Spleen (tissue), 11 donors: ENCODE results near the gene CCDC194. TPM values are rescaled to one million over a fixed set of nuclear protein-coding genes. Genes with fewer than 3 reads are reported as not detected.

Experiments used
- DNase-seq: peaks from one replicate; pipeline ENCODE4 v3.0.0-alpha.2; 2020
- H3K27ac ChIP-seq, 8 donors: fragments of 200-600 bp; sonication (generic) in 7 of 8; 1 replicate in 4 of 8; 2 replicates in 4 of 8; pipeline versions ENCODE4 v1.5.0 to v1.8.0; 2016 to 2021; ENCODE audit warnings: inconsistent platforms in 4 of 8, mild to moderate bottlenecking in 4 of 8, moderate library complexity in 1 of 8
- H3K27me3 ChIP-seq, 7 donors: fragments of 200-600 bp; sonication (generic) in 6 of 7; replicated peaks in 1 of 7; 1 replicate in 4 of 7; 2 replicates in 3 of 7; pipeline versions ENCODE4 v1.5.0 to v1.8.0; 2016 to 2021; ENCODE audit warnings: inconsistent platforms in 3 of 7, mild to moderate bottlenecking in 1 of 7
- H3K36me3 ChIP-seq, 6 donors: fragments of 200-600 bp; sonication (generic) in 5 of 6; 1 replicate in 4 of 6; 2 replicates in 2 of 6; pipeline versions ENCODE4 v1.5.0 to v1.8.0; 2016 to 2021; ENCODE audit warnings: inconsistent platforms in 2 of 6
- H3K4me1 ChIP-seq, 6 donors: fragments of 200-600 bp; sonication (generic) in 5 of 6; 1 replicate in 3 of 6; 2 replicates in 3 of 6; pipeline versions ENCODE4 v1.5.0 to v1.8.0; 2016 to 2021; ENCODE audit warnings: inconsistent platforms in 3 of 6
- H3K4me3 ChIP-seq, 8 donors: fragments of 200-600 bp; sonication (generic) in 7 of 8; 1 replicate in 4 of 8; 2 replicates in 4 of 8; pipeline versions ENCODE4 v1.5.0 to v1.8.0; 2016 to 2021; ENCODE audit warnings: inconsistent platforms in 4 of 8, mild to moderate bottlenecking in 4 of 8, moderate library complexity in 2 of 8
- H3K9me3 ChIP-seq, 8 donors: fragments of 200-600 bp; sonication (generic) in 7 of 8; 1 replicate in 4 of 8; 2 replicates in 4 of 8; pipeline versions ENCODE4 v1.5.0 to v1.8.0; 2016 to 2021; ENCODE audit warnings: inconsistent platforms in 4 of 8
- POLR2A ChIP-seq, 3 donors: fragments of 450-650 bp; IDR thresholded peaks; one replicate each; pipeline ENCODE4 v1.5.1; 2017; ENCODE audit warnings: antibody characterized with exemption in 3 of 3, mild to moderate bottlenecking in 1 of 3
- POLR2AphosphoS5 ChIP-seq, 3 donors: sonication (generic); formaldehyde crosslinking; IDR thresholded peaks; one replicate each; pipeline ENCODE4 v1.5.1; 2017; ENCODE audit warnings: antibody characterized with exemption in 3 of 3
- WGBS, 5 donors: extraction: QIAGEN DNeasy Blood & Tissue Kit in 3 of 5; methylation state at CpG; one replicate each; pipeline versions ENCODE4 v1.1.5 to v1.1.7; 2013 to 2018; 5-methylcytosine and 5-hydroxymethylcytosine counted together
- intact Hi-C: fragments of 100-400 bp; cut with DNase I; formaldehyde crosslinking; loops from one replicate; pipeline ENCODE4 v1.15.0; 2023; ENCODE audit warnings: low total_unique reads
- polyA plus RNA-seq, 3 donors: library from polyadenylated mRNA; stranded (reverse); fragments of 200-250 nt; gene quantifications; one replicate each; pipeline ENCODE4 v1.2.1, GENCODE V29; 2013
- total RNA-seq, 7 donors: library from RNA; depleted of rRNA in 3 of 7; stranded (reverse); fragments of >200 nt in 3 of 7; fragmentation: NEBNext Ultra II Directional in 4 of 7; extraction: Animal tissue kit (Norgen Biotek cat#: 25700) in 4 of 7; gene quantifications; one replicate each; pipeline versions ENCODE4 v1.1.0 to v1.2.1, GENCODE V29; 2016 to 2021
- TF ChIP-seq, protein P1 (sequence below), 11 experiments: fragments of 200-600 bp in 7 of 11; fragments of 450-650 bp in 4 of 11; sonication (generic) in 4 of 11; IDR thresholded peaks in 8 of 11; conservative IDR thresholded peaks in 3 of 11; 1 replicate in 7 of 11; 2 replicates in 4 of 11; pipeline versions ENCODE4 v1.4.0 to v1.8.0; 2016 to 2021; ENCODE audit warnings: antibody characterized with exemption in 11 of 11, inconsistent platforms in 4 of 11, mild to moderate bottlenecking in 1 of 11
- donor health status: healthy with polysubstance abuse.
- donor health status: DM: no; HTN: no; CAD: no; lungs with moderate emphysema.
- donor health status: DM: no; HTN: no; CAD: no.
- donor health status: Bipolar disorder and iron deficiency.
- donor health status: healthy.
- donor health status: DM: no; HTN: no; CAD: no.
- donor health status: DM: yes; HTN: yes; CAD: no.

The CCDC194 gene
- total and polyA plus RNA-seq, 10 donors, result 0.13 to 2.2 (median 1.4) TPM; not detected in 1

DNA sequence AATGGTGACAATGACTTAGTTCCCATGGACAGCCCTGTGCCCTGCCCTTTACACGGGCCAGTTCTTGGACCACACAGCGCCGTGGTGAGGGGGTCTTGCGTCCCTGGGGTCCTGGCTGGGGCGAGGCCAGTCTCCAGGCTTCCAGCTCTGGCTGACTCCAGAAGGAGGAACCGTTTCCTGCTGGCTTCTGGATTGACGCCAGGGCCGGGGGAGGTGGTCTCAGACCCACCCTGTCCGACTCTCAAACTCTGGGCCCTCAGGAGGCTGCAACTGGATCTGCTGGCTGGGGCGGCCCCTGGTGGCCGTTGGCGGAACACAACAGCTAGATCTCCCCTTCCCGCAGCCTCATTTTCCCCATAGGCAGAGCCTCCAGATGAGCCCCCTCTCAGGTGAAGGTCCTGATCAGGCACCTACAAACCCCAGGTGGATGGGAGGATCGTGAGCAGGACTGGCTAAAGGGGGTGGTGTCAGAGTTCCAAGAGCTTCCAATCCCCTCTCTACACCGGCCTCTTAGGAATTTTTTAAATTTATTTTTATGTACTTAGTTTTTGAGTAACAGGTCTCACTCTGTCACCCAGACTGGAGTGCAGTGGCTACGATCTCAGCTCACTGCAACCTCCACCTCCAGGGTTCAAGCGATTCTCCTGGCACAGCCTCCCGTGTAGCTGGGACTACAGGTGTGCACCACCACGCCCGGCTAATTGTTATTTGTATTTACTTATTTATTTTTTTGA lies 8.0 kb downstream of the CCDC194 start:
- Histone ChIP-seq H3K27me3 (peaks cover 0 to 14% (median 0%) of the 10 kb centered on the region in 7 donors), H3K4me1 (peaks cover 9 to 48% (median 36%) of the 10 kb centered on the region in 6 donors), H3K4me3 (no peak overlapping the region), H3K27ac (no peak overlapping the region), H3K9me3 (peaks cover 0 to 10% (median 2%) of the 10 kb centered on the region in 8 donors), H3K36me3 (no peaks in the 10 kb centered on the region)
- DNase-seq, result peak; percentile 90
- 39 to 44% (median 40%) methylated on average over 12 to 20 of the region's 20 CpGs for WGBS, 5 donors
- TF ChIP-seq, protein P1, sequence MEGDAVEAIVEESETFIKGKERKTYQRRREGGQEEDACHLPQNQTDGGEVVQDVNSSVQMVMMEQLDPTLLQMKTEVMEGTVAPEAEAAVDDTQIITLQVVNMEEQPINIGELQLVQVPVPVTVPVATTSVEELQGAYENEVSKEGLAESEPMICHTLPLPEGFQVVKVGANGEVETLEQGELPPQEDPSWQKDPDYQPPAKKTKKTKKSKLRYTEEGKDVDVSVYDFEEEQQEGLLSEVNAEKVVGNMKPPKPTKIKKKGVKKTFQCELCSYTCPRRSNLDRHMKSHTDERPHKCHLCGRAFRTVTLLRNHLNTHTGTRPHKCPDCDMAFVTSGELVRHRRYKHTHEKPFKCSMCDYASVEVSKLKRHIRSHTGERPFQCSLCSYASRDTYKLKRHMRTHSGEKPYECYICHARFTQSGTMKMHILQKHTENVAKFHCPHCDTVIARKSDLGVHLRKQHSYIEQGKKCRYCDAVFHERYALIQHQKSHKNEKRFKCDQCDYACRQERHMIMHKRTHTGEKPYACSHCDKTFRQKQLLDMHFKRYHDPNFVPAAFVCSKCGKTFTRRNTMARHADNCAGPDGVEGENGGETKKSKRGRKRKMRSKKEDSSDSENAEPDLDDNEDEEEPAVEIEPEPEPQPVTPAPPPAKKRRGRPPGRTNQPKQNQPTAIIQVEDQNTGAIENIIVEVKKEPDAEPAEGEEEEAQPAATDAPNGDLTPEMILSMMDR (IDR thresholded peaks at IDR 0.05 in 8 of 11, conservative IDR thresholded peaks at IDR 0.05 in 3 of 11), result peak; percentile 61 to 91 (median 84)
- peak in 2 of 3 donors; percentile 34 to 52 for TF ChIP-seq POLR2AphosphoS5 (IDR thresholded peaks at IDR 0.05)
- no peak for TF ChIP-seq POLR2A (IDR thresholded peaks at IDR 0.05)
- intact Hi-C loops, result loop anchor here (5.0 kb wide), 2 partner anchors 39 to 94 kb away; no protein-coding TSS in a partner anchor

DNA sequence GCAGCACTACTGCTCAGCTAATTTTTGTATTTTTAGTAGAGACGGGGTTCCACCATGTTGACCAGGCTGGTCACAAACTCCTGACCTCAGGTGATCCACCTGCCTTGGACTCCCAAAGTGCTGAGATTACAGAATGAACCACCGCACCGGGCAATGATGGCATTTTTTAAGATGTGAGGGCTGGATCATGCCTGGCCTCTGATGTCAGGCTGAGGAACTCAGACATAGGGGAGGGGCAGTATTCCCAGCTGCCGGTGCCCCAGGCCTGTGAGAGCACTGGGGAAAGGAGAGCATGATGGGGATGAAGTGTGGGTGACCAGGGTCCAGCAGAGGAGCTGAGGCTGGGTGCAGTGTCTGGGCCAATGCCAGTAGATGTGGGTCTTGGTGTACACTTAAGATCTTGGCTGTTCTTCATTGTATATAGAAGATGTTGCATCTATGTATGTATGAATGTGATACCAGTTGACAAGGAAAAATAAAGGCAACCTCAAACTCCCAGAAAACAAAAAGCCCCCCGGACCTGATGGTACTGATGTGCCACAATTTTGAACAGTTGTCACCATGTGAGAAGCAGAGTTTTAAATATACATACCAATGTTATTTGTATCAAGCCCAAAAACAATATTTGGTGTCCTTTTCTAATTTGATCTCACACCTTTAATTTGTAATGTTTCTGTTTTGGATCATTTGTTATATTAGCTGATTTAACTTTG lies 13.4 kb downstream of the CCDC194 start:
- intact Hi-C loops, result no loop called here
- 91 to 99% (median 96%) methylated on average over 5 of the region's 5 CpGs for WGBS, 5 donors
- TF ChIP-seq POLR2A (IDR thresholded peaks at IDR 0.05), result no peak
- no peak for TF ChIP-seq POLR2AphosphoS5 (IDR thresholded peaks at IDR 0.05)
- TF ChIP-seq, protein P1 (IDR thresholded peaks at IDR 0.05 in 8 of 11, conservative IDR thresholded peaks at IDR 0.05 in 3 of 11), result no peak

DNA sequence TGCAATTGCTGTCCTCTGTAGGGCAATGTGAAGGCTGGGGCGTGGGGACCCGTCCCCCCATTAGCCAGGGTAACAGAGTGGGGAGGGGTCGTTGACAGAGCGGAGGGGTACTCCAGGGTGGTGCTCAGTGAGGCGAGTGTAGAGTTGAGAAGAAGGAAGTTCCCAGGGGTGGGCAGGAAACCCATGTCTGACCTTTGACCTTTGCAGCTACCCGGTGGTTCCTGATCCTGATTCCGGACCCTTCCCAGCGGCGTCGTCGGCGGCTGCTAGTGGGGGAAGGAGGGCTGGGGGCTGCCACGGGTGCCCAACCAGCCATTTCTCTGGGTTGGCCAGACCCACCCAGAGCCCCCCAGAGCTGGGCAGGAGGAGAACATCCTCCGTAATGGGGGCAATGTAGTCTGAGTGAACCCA lies 14.8 kb downstream of the CCDC194 start:
- peaks cover 0 to 30% (median 4%) of the 10 kb centered on the region in 7 donors for H3K27me3 ChIP-seq
- H3K36me3 ChIP-seq, result no peaks in the 10 kb centered on the region
- H3K4me3 ChIP-seq, result no peak overlapping the region
- 18 to 32% (median 28%) methylated on average over 12 to 14 of the region's 14 CpGs for WGBS, 5 donors
- intact Hi-C loops, result no loop called here
- H3K9me3 ChIP-seq, result peaks cover 0 to 5% (median 0%) of the 10 kb centered on the region in 8 donors
- DNase-seq, result peak; percentile 78
- peak overlapping the region in 4 of 8 donors; percentile 2 to 43 (median 22) for H3K27ac ChIP-seq
- peaks cover 18 to 71% (median 44%) of the 10 kb centered on the region in 6 donors for H3K4me1 ChIP-seq
- peak; percentile 28 to 61 (median 48) for TF ChIP-seq POLR2AphosphoS5 (IDR thresholded peaks at IDR 0.05)
- TF ChIP-seq, protein P1 (IDR thresholded peaks at IDR 0.05 in 8 of 11, conservative IDR thresholded peaks at IDR 0.05 in 3 of 11), result no peak
- TF ChIP-seq POLR2A (IDR thresholded peaks at IDR 0.05), result no peak

More for the DNA sequence above, 13.4 kb downstream of the CCDC194 start:
- Histone ChIP-seq H3K4me3 (no peak overlapping the region), H3K4me1 (peaks cover 18 to 65% (median 45%) of the 10 kb centered on the region in 6 donors), H3K27me3 (peaks cover 0 to 30% (median 4%) of the 10 kb centered on the region in 7 donors), H3K36me3 (no peaks in the 10 kb centered on the region), H3K27ac (no peak overlapping the region), H3K9me3 (peaks cover 0 to 5% (median 0%) of the 10 kb centered on the region in 8 donors)
- no peak for DNase-seq
